NCI-H748 treated with DMSO at 0.1 percent for 48 hours (cell line): ENCODE data around the gene CHRND.

Source experiments
- DNase-seq: peaks from one replicate; lab custom pipeline; 2025; lab: John Stamatoyannopoulos, UW

The CHRND gene

GRCh38 chr2:232525791-232526371 is at the start of gene CHRND:
Gene CHRND (plus strand): TSS chr2:232526160. CDS start chr2:232526216, 56 bp downstream.
- DNase-seq, result no peak

GRCh38 chr2:232476791-232477190 is 49.2 kb upstream of the CHRND start:
- DNase-seq, result no peak

- no peak for DNase-seq
These were observed 48.0 kb upstream of the CHRND start for GRCh38 chr2:232477751-232478510.

GRCh38 chr2:232478571-232479340 is 47.2 kb upstream of the CHRND start:
- no peak for DNase-seq

- no peak for DNase-seq
These were observed 46.4 kb upstream of the CHRND start for GRCh38 chr2:232479341-232480200.

GRCh38 chr2:232480201-232481190 is 45.5 kb upstream of the CHRND start:
- no peak for DNase-seq

GRCh38 chr2:232481322-232482140 is 44.4 kb upstream of the CHRND start:
- no peak for DNase-seq

- no peak for DNase-seq
These were observed 43.4 kb upstream of the CHRND start for GRCh38 chr2:232482301-232483238.

GRCh38 chr2:232483311-232483922 is 42.5 kb upstream of the CHRND start:
- no peak for DNase-seq

- DNase-seq, result no peak
These were observed 41.9 kb upstream of the CHRND start for GRCh38 chr2:232483923-232484627.

- DNase-seq, result no peak
These were observed 41.2 kb upstream of the CHRND start for GRCh38 chr2:232484628-232485347.

- DNase-seq, result no peak
These were observed 40.6 kb upstream of the CHRND start for GRCh38 chr2:232485348-232485756.

GRCh38 chr2:232485757-232486557 is 40.0 kb upstream of the CHRND start:
- DNase-seq, result no peak

GRCh38 chr2:232486558-232487384 is 39.2 kb upstream of the CHRND start:
- DNase-seq, result no peak
